Measurements from ENCODE around the gene FAM83G.
"Not testable (repeated sequence)": the region's sequence is repeated elsewhere in the genome, so short reads cannot be mapped to it uniquely, and the experiment has no call there.

DNA sequence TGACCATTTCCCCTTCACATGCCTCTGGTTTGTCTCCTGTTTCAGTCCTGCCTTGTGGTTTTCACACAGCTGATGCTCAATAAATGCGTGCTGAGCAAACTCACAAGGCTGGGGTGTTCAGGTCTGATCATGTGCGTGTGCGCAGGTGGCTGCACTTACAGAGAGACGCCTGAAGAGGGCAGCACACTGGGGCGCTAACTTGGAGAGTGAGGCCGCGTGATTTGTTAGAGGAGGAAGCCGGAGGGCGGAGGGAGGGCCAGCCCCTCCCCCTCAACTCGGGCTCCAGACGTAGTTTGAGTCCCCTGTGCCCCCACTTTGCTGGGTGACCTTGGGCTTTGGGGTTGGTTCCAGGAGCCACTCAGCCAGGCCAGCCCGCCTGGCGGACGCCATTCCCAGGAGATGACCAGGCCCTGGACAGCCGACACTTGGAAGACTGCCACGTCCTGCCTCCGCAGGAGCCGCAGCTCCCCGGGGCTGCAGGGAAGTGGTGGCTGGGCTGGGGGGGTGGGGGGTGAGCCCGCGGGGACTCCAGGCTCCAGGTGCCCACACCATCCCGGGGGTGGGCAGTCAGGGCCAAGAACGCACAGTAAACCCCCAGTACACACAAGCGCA is 27.9 kb upstream of the FAM83G start:
- TF ChIP-seq CTCF (conservative IDR thresholded peaks at IDR 0.05; ENCODE audit: low read length); EZH2phosphoT487 (IDR thresholded peaks at IDR 0.05; ENCODE audit: borderline replicate concordance, low read depth, low read length): not testable (repeated sequence)
